Esophagus squamous epithelium (tissue), 5 donors: ENCODE results near the gene ABHD5. TPM values are rescaled to one million over a fixed set of nuclear protein-coding genes. Genes with fewer than 3 reads are reported as not detected.
A peak's percentile ranks its signal among the peaks of the same experiment; 100 is the strongest.
"Not testable (repeated sequence)": the region's sequence is repeated elsewhere in the genome, so short reads cannot be mapped to it uniquely, and the experiment has no call there.

Experiments used
- DNase-seq: peaks from one replicate; lab custom pipeline; 2025; lab: John Stamatoyannopoulos, UW
- H3K27ac ChIP-seq, 4 donors: fragments of 200-600 bp; sonication (generic); one replicate each; pipeline ENCODE4 v1.5.1; 2016 to 2019; ENCODE audit warnings: mild to moderate bottlenecking in 1 of 4
- H3K27me3 ChIP-seq, 4 donors: fragments of 200-600 bp; sonication (generic); 1 replicate in 3 of 4; 2 replicates in 1 of 4; pipeline versions ENCODE4 v1.5.1 to v1.6.0; 2017 to 2021; ENCODE audit warnings: antibody characterized with exemption in 1 of 4
- H3K36me3 ChIP-seq, 3 donors: fragments of 200-600 bp; sonication (generic); one replicate each; pipeline ENCODE4 v1.5.1; 2016 to 2019
- H3K4me1 ChIP-seq, 3 donors: fragments of 200-600 bp; sonication (generic); one replicate each; pipeline ENCODE4 v1.5.1; 2017 to 2019
- H3K4me3 ChIP-seq, 4 donors: fragments of 200-600 bp; sonication (generic); 1 replicate in 3 of 4; 2 replicates in 1 of 4; pipeline ENCODE4 v1.5.1; 2016 to 2019; ENCODE audit warnings: mild to moderate bottlenecking in 2 of 4, moderate library complexity in 1 of 4
- H3K9me3 ChIP-seq, 3 donors: fragments of 200-600 bp; sonication (generic); one replicate each; pipeline ENCODE4 v1.5.1; 2016 to 2019
- CTCF ChIP-seq, 6 experiments: fragments of 450-650 bp in 4 of 6; fragments of 200-600 bp in 2 of 6; sonication (generic) in 2 of 6; IDR thresholded peaks; one replicate each; pipeline ENCODE4 v1.5.1; 2016 to 2019; ENCODE audit warnings: antibody characterized with exemption in 6 of 6, mild to moderate bottlenecking in 4 of 6, moderate library complexity in 4 of 6
- POLR2A ChIP-seq, 4 donors: fragments of 450-650 bp; IDR thresholded peaks; one replicate each; pipeline ENCODE4 v1.6.1; 2017; ENCODE audit warnings: antibody characterized with exemption in 4 of 4, mild to moderate bottlenecking in 4 of 4, moderate library complexity in 3 of 4
- WGBS, 2 donors: methylation state at CpG; one replicate each; pipeline ENCODE4 v1.1.5; 2018; 5-methylcytosine and 5-hydroxymethylcytosine counted together
- intact Hi-C: fragments of 100-400 bp; cut with DNase I; formaldehyde crosslinking; loops from one replicate; pipeline ENCODE4 v1.15.0; 2022
- total RNA-seq, 4 donors: library from RNA; depleted of rRNA; stranded (reverse); fragments of >200 nt; gene quantifications; one replicate each; pipeline ENCODE4 v1.1.0, GENCODE V29; 2016
- donor health status: DM: yes; HTN: yes; CAD: no.

The ABHD5 gene
- total RNA-seq, 4 donors from 2014 or later = 28.3 to 38.1 (median 36.0) TPM

- H3K27me3 ChIP-seq = no peaks in the 10 kb centered on the region
- intact Hi-C loops = no loop called here
- H3K27ac ChIP-seq = no peak overlapping the region
- 80 to 86% methylated on average over 3 of the region's 3 CpGs for WGBS, 2 donors
- no peak for DNase-seq
- peaks cover 0 to 6% (median 0%) of the 10 kb centered on the region in 3 donors for H3K4me1 ChIP-seq
- no peak overlapping the region for H3K4me3 ChIP-seq
- no peaks in the 10 kb centered on the region for H3K9me3 ChIP-seq
- no peak for TF ChIP-seq POLR2A (IDR thresholded peaks at IDR 0.05)
- TF ChIP-seq CTCF (IDR thresholded peaks at IDR 0.05) = no peak
- no peaks in the 10 kb centered on the region for H3K36me3 ChIP-seq
Measured at GRCh38 chr3:43648957-43649356, 41.8 kb upstream of the ABHD5 start.

- Histone ChIP-seq H3K9me3 (no peaks in the 10 kb centered on the region), H3K4me1 (peaks cover 0 to 6% (median 0%) of the 10 kb centered on the region in 3 donors), H3K4me3 (peak overlapping the region in 1 of 4 donors; percentile 35), H3K27ac (no peak overlapping the region), H3K27me3 (no peaks in the 10 kb centered on the region), H3K36me3 (no peaks in the 10 kb centered on the region)
- no peak for TF ChIP-seq CTCF (IDR thresholded peaks at IDR 0.05)
- TF ChIP-seq POLR2A (IDR thresholded peaks at IDR 0.05) = no peak
- WGBS, 2 donors = 49% methylated on average over 5 of the region's 6 CpGs
- intact Hi-C loops = no loop called here
- DNase-seq = no peak
Measured at GRCh38 chr3:43649365-43649968, 41.3 kb upstream of the ABHD5 start.

GRCh38 chr3:43650345-43650744 lies 40.4 kb upstream of the ABHD5 start:
- WGBS, 2 donors = 35 to 56% methylated on average over 1 of the region's 1 CpG

GRCh38 chr3:43656390-43656789 lies 34.3 kb upstream of the ABHD5 start:
- DNase-seq, H3K4me1 ChIP-seq, intact Hi-C loops, H3K27ac ChIP-seq, H3K4me3 ChIP-seq, H3K36me3 ChIP-seq, H3K9me3 ChIP-seq, H3K27me3 ChIP-seq: not testable (repeated sequence)
- WGBS, 2 donors = no CpG with 5 or more reads among the region's 22 CpGs

More at GRCh38 chr3:43650345-43650744, 40.4 kb upstream of the ABHD5 start:
- DNase-seq = no peak
- Histone ChIP-seq H3K36me3 (no peaks in the 10 kb centered on the region), H3K27me3 (no peaks in the 10 kb centered on the region), H3K27ac (no peak overlapping the region), H3K4me1 (peaks cover 0 to 6% (median 0%) of the 10 kb centered on the region in 3 donors), H3K4me3 (no peak overlapping the region), H3K9me3 (no peaks in the 10 kb centered on the region)
- intact Hi-C loops = no loop called here
- no peak for TF ChIP-seq POLR2A (IDR thresholded peaks at IDR 0.05)

- Histone ChIP-seq H3K4me1 (no peaks in the 10 kb centered on the region), H3K27me3 (no peaks in the 10 kb centered on the region), H3K4me3 (no peak overlapping the region), H3K36me3 (no peaks in the 10 kb centered on the region), H3K27ac (no peak overlapping the region), H3K9me3 (no peaks in the 10 kb centered on the region)
- 67 to 80% methylated on average over 1 to 6 of the region's 13 CpGs for WGBS, 2 donors
- TF ChIP-seq POLR2A (IDR thresholded peaks at IDR 0.05) (no peak), CTCF (IDR thresholded peaks at IDR 0.05) (no peak)
- intact Hi-C loops = no loop called here
- no peak for DNase-seq
Measured at GRCh38 chr3:43659250-43659880, 31.4 kb upstream of the ABHD5 start.

GRCh38 chr3:43661376-43661775 lies 29.4 kb upstream of the ABHD5 start:
- H3K4me3 ChIP-seq, H3K27me3 ChIP-seq, H3K4me1 ChIP-seq, DNase-seq, H3K36me3 ChIP-seq, intact Hi-C loops, H3K9me3 ChIP-seq, H3K27ac ChIP-seq: not testable (repeated sequence)
- 76 to 79% methylated on average over 1 of the region's 1 CpG for WGBS, 2 donors

- 100% methylated on average over 3 of the region's 3 CpGs for WGBS, 2 donors
- H3K27ac ChIP-seq, H3K4me1 ChIP-seq, DNase-seq, intact Hi-C loops, H3K36me3 ChIP-seq, H3K9me3 ChIP-seq, H3K4me3 ChIP-seq, H3K27me3 ChIP-seq: not testable (repeated sequence)
Measured at GRCh38 chr3:43665011-43665410, 25.7 kb upstream of the ABHD5 start.
